ENCODE results near the gene AMPD3. TPM values are rescaled to one million over a fixed set of nuclear protein-coding genes. Genes with fewer than 3 reads are reported as not detected.
"Not testable (repeated sequence)": the region's sequence is repeated elsewhere in the genome, so short reads cannot be mapped to it uniquely, and the experiment has no call there.

The AMPD3 gene
- polyA plus RNA-seq, 3 donors: 4.6 to 5.3 (median 5.0) TPM

GRCh38 chr11:10436683-10437082 lies 18.4 kb upstream of the AMPD3 start:
- not testable (repeated sequence) for DNase-seq (ENCODE audit: low read depth in 3 of 3, low spot score in 2 of 3)

- DNase-seq (ENCODE audit: low read depth in 3 of 3, low spot score in 2 of 3): no peak
Measured at GRCh38 chr11:10438458-10438857, 16.6 kb upstream of the AMPD3 start.

- DNase-seq (ENCODE audit: low read depth in 3 of 3, low spot score in 2 of 3): no peak
Measured at GRCh38 chr11:10439351-10439750, 15.7 kb upstream of the AMPD3 start.

GRCh38 chr11:10439924-10440323 lies 15.1 kb upstream of the AMPD3 start:
- no peak for DNase-seq (ENCODE audit: low read depth in 3 of 3, low spot score in 2 of 3)

- no peak for DNase-seq (ENCODE audit: low read depth in 3 of 3, low spot score in 2 of 3)
Measured at GRCh38 chr11:10440401-10440800, 14.7 kb upstream of the AMPD3 start.

- no peak for DNase-seq (ENCODE audit: low read depth in 3 of 3, low spot score in 2 of 3)
Measured at GRCh38 chr11:10441091-10441490, 14.0 kb upstream of the AMPD3 start.

- no peak for DNase-seq (ENCODE audit: low read depth in 3 of 3, low spot score in 2 of 3)
Measured at GRCh38 chr11:10441652-10442503, 13.2 kb upstream of the AMPD3 start.

GRCh38 chr11:10443152-10443551 lies 11.9 kb upstream of the AMPD3 start:
- DNase-seq (ENCODE audit: low read depth in 3 of 3, low spot score in 2 of 3): no peak

- no peak for DNase-seq (ENCODE audit: low read depth in 3 of 3, low spot score in 2 of 3)
Measured at GRCh38 chr11:10443721-10444235, 11.3 kb upstream of the AMPD3 start.

- no peak for DNase-seq (ENCODE audit: low read depth in 3 of 3, low spot score in 2 of 3)
Measured at GRCh38 chr11:10444725-10445315, 10.2 kb upstream of the AMPD3 start.

- no peak for DNase-seq (ENCODE audit: low read depth in 3 of 3, low spot score in 2 of 3)
Measured at GRCh38 chr11:10447445-10447844, 7.6 kb upstream of the AMPD3 start.

- no peak for DNase-seq (ENCODE audit: low read depth in 3 of 3, low spot score in 2 of 3)
Measured at GRCh38 chr11:10450462-10451425, 4.3 kb upstream of the AMPD3 start.

GRCh38 chr11:10451426-10452116 lies 3.5 kb upstream of the AMPD3 start:
- no peak for DNase-seq (ENCODE audit: low read depth in 3 of 3, low spot score in 2 of 3)

GRCh38 chr11:10452211-10452767 lies 2.8 kb upstream of the AMPD3 start:
- no peak for DNase-seq (ENCODE audit: low read depth in 3 of 3, low spot score in 2 of 3)

GRCh38 chr11:10453261-10453660 lies 1.8 kb upstream of the AMPD3 start:
- DNase-seq (ENCODE audit: low read depth in 3 of 3, low spot score in 2 of 3): no peak

- no peak for DNase-seq (ENCODE audit: low read depth in 3 of 3, low spot score in 2 of 3)
Measured at GRCh38 chr11:10455637-10456487, 798 bp downstream of the AMPD3 start.

GRCh38 chr11:10456519-10456918 lies 1.5 kb downstream of the AMPD3 start:
- no peak for DNase-seq (ENCODE audit: low read depth in 3 of 3, low spot score in 2 of 3)

- no peak for DNase-seq (ENCODE audit: low read depth in 3 of 3, low spot score in 2 of 3)
Measured at GRCh38 chr11:10457901-10458300, 2.8 kb downstream of the AMPD3 start.
